Measurements from ENCODE around the gene FOXK2. TPM values are rescaled to one million over a fixed set of nuclear protein-coding genes. Genes with fewer than 3 reads are reported as not detected.

FOXK2 gene
- total RNA-seq, 1 donor from 2014 or later = 60.4 TPM

GRCh38 chr17:82633343-82633742 lies 113.8 kb downstream of the FOXK2 start:
- no peak overlapping the region for H3K27ac Mint-ChIP-seq
- no peak for ATAC-seq (ENCODE audit: low read depth)
- H3K9me3 Mint-ChIP-seq = peaks cover 8% of the 10 kb centered on the region
- peaks cover 6% of the 10 kb centered on the region for H3K4me1 Mint-ChIP-seq
- POLR2A ChIA-PET = no interaction called here
- TF ChIP-seq CTCF (IDR thresholded peaks at IDR 0.05) = no peak
- intact Hi-C loops (cut with micrococcal nuclease) = no loop called here
- CTCF ChIA-PET = no interaction called here
- DNase-seq = no peak
- peaks cover 61% of the 10 kb centered on the region for H3K36me3 Mint-ChIP-seq (ENCODE audit: low read depth)
- no peak overlapping the region for H3K4me3 Mint-ChIP-seq
- H3K27me3 Mint-ChIP-seq = no peaks in the 10 kb centered on the region

GRCh38 chr17:82636626-82637598 lies 117.4 kb downstream of the FOXK2 start:
- Mint-ChIP-seq H3K4me1 (peaks cover 15% of the 10 kb centered on the region), H3K9me3 (peaks cover 8% of the 10 kb centered on the region), H3K4me3 (no peak overlapping the region), H3K27ac (no peak overlapping the region), H3K36me3 (ENCODE audit: low read depth) (peaks cover 63% of the 10 kb centered on the region), H3K27me3 (no peaks in the 10 kb centered on the region)
- TF ChIP-seq CTCF (IDR thresholded peaks at IDR 0.05) = no peak
- POLR2A ChIA-PET = no interaction called here
- intact Hi-C loops (cut with micrococcal nuclease) = no loop called here
- CTCF ChIA-PET = interaction anchor here (0.7 kb wide), 1 partner anchor 19 kb away, joined by 3 read pairs; no protein-coding TSS in a partner anchor
- no peak for DNase-seq
- ATAC-seq (ENCODE audit: low read depth) = no peak

- Mint-ChIP-seq H3K9me3 (peaks cover 8% of the 10 kb centered on the region), H3K4me3 (no peak overlapping the region), H3K27ac (no peak overlapping the region), H3K4me1 (peaks cover 9% of the 10 kb centered on the region), H3K27me3 (no peaks in the 10 kb centered on the region), H3K36me3 (ENCODE audit: low read depth) (peaks cover 67% of the 10 kb centered on the region)
- no peak for ATAC-seq (ENCODE audit: low read depth)
- CTCF ChIA-PET = no interaction called here
- intact Hi-C loops (cut with micrococcal nuclease) = no loop called here
- POLR2A ChIA-PET = no interaction called here
- no peak for DNase-seq
- no peak for TF ChIP-seq CTCF (IDR thresholded peaks at IDR 0.05)
Measured at GRCh38 chr17:82638183-82638773, 118.7 kb downstream of the FOXK2 start.

- no peak overlapping the region for H3K27ac Mint-ChIP-seq
- no peak for DNase-seq
- CTCF ChIA-PET = no interaction called here
Measured at GRCh38 chr17:82639628-82640027, 120.1 kb downstream of the FOXK2 start.

More at GRCh38 chr17:82639628-82640027, 120.1 kb downstream of the FOXK2 start:
- no peak overlapping the region for H3K4me3 Mint-ChIP-seq
- H3K36me3 Mint-ChIP-seq (ENCODE audit: low read depth) = peaks cover 72% of the 10 kb centered on the region
- POLR2A ChIA-PET = no interaction called here
- no peak for TF ChIP-seq CTCF (IDR thresholded peaks at IDR 0.05)
- no peak for ATAC-seq (ENCODE audit: low read depth)
- no peaks in the 10 kb centered on the region for H3K27me3 Mint-ChIP-seq
- H3K4me1 Mint-ChIP-seq = peaks cover 13% of the 10 kb centered on the region
- intact Hi-C loops (cut with micrococcal nuclease) = no loop called here
- peaks cover 8% of the 10 kb centered on the region for H3K9me3 Mint-ChIP-seq

All from activated B cell treated with CpG ODN at 0.5 μM for 24 hours (primary cell).